Sigmoid colon (tissue), 4 donors: ENCODE measurements around the gene VCAN.

ENCODE experiments used
- CTCF ChIP-seq, 4 experiments: fragments of 450-650 bp in 3 of 4; fragments of 200-600 bp in 1 of 4; IDR thresholded peaks; one replicate each; pipeline ENCODE4 v1.5.1; 2016 to 2019; ENCODE audit warnings: antibody characterized with exemption in 4 of 4, mild to moderate bottlenecking in 3 of 4, moderate library complexity in 2 of 4
- EP300 ChIP-seq, 4 donors: sonication (generic); formaldehyde crosslinking; IDR thresholded peaks; one replicate each; pipeline ENCODE4 v1.6.1; 2017; ENCODE audit warnings: antibody characterized with exemption in 4 of 4

- TF ChIP-seq CTCF (IDR thresholded peaks at IDR 0.05) = no peak
- TF ChIP-seq EP300 (IDR thresholded peaks at IDR 0.05) = no peak
Measured at GRCh38 chr5:83531661-83532060, 60.1 kb downstream of the VCAN start.
